GM18907 (cell line): Measurements from ENCODE around the gene UPK3A.

ENCODE experiments used
- ATAC-seq: cut with Tn5 transposase; IDR thresholded peaks from one replicate; pipeline ENCODE4 v1.9.1; 2021; ENCODE audit warnings: mild to moderate bottlenecking, moderate library complexity; ENCODE audit not compliant: unreplicated experiment

The UPK3A gene

DNA sequence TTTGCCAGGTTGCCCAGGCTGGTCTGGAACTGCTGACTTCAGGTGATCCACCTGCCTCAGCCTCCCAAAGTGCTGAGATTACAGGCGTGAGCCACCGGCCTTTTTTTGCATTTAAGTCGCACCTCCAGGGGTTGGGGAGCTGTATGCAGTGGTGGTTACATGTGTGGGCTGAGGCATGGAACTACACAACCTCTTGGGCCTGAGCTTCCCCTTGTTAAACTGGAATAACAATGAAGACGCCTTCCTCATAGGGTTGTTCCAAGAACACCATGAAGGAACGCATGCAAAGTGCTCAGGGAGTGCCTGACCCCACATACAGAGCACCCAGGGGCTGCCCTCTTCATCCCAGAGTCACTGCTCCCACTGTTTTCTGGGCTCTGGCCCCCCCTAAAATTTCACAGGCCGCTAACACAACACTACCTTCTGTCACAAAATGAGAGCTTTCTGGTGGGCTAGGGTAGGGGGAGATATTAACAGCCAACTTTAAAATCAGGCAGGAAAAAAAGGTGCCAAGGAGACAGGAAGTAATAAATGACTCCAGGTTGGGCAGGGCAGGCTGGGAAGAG lies 23.7 kb downstream of the UPK3A start:
- no peak for ATAC-seq

DNA sequence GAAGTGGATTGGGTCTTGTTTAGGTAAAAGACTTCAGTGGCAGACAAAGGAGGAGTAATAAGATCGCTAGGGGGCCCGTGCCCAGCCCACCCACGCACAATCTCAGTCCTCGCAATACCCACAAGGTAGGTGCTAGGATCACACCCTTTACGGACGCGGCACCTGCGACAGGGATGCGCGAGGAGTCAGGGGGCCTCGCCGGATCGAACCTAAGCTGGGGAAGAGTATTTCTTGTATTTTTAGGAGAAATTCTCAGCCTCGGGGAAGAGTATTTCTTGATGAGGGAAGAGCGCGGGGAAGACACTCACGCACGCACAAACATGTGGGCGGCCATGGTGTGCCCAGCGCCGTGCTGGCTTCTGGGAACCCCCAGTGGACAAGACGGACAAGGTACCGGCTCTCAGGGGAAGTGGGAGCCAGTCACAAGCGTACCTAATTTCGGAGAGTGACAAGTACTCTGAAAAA lies 24.2 kb downstream of the UPK3A start:
- ATAC-seq = no peak

DNA sequence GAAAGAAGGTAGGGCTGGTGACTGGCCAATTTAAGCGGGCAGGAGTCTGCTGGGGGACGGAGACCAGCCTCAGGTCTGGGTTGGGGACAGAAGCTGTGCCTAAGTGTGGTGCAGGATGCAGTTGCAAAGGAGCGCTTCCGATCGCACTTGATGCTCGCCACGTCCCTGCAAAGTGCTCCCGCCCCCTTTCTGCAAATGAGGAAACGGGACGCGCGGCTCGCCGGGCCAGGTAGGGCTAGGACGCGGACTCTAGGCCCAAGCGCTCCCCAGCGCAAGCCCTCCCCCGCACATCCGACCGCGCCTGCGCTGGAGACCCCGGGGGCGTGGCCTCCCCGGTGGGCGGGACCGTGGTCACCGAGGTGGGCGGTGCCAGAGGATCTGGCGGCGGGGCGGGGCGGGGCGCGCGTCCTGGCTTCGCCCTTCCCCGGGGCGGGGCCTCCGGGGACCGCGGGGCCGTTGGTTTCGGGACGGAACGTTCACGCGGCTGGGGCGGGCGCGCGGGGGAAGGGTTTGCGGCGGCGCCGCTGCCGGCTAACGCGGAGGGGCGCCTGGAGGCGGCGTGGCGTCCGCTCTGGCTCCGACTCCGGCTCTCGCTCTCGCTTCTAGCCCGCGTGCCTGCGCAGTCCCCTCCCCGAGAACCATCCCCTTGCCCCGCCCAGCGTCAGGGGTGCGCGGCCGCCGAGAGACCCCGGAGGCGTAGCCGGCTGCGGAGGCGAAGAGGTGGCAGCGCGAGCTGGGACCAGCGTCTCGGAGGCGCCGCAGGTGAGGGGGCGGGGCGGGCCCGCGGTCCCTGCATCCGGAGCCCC lies 24.9 kb downstream of the UPK3A start, which contains the start of gene FAM118A:
FAM118A (plus strand) TSS at position 513 of the 806 bp plus-strand sequence. CDS start 12,446 bp downstream, outside the sequence.
- ATAC-seq = peak; percentile 75

DNA sequence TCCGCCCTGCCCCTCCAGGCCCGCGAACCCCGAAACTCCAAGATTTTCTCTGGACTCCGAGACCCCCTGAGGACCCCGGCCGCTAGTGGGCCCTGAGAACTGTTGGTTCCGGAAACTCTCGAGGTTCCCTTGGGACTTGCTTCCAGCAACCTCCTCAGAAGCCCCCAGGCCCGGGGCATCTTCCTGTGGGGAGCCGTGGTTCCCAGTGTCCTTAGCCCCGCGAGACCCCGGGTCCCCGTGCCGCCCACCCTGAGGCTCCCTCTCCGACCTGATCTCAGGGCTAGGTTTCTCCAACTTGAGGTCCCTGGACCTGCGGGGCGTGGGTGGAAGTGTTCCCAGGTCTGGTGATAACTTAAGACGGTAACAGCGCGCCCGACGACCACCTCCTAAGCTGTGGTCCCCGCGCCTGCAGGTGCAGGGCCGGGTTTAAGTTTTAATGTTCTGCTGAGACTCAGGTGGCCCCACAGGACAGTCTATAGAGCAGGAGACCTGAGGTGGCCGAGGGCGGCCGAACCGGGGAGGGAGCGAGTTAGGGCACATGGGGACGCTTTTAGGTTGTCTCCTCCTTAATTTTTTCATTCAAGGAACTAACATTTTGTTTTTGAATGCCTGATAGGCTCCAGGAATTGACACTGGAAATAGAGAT lies 25.7 kb downstream of the UPK3A start:
- no peak for ATAC-seq

DNA sequence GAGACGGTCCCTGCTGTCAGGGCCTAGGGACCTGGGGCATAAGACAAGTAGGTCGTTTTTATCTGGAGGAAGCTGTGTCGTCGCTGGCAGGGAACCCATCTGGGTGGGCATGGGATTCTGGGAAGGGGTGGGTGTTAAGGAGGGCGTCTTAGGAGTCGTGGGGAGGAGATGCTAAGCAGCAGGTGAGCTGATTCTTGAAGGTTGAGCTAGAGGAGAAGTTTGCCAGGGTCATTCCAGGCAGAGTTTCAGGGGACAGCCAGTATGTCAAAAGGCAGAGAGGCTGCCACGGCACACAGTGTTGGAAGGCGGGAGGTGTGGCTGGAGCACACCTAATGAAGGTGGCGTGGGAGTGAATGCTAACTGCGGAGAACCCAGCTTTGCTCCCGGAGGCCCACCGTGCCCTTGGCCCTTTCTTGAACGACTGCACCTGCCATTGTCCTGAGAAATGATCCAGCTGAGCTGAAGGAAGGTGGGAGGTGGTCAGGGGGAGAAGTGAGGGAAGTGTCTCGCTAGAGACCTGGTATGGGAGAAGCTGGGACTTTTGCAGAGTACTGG lies 26.3 kb downstream of the UPK3A start:
- no peak for ATAC-seq

DNA sequence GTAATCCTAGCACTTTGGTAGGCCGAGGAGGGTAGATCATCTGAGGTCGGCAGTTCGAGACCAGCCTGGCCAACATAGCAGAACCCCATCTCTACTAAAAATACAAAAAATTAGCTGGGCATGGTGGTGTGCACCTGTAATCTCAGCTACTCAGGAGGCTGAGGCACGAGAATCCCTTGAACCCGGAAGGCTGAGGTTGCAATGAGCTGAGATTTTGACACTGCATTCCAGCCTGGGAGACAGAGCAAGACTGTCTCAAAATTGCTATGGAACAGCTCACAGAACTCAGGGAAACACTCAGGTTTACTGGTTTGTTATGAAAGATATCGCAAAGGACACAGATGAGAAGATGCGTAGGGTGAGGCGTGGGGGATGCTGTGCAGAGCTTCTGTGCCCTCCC lies 27.7 kb downstream of the UPK3A start:
- ATAC-seq = no peak

DNA sequence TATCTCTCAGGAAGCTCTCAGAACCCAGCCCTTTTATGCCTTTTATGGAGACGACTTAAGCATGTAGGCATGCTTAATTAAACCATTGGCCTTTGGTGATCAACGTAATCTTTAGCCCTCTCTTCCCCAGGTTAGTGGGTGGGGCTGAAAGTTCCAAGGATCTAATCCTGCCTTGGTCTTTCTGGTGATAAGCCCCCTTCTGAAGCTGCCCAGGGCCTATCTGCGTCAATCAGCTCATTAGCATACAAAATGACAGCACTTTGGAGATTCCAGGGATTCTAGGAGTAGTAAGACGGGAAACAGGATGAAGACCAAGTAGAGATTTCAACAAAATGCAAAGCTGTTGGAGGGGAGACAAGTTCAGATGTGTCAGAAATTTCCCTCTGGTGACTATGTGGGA lies 28.1 kb downstream of the UPK3A start:
- ATAC-seq = no peak

DNA sequence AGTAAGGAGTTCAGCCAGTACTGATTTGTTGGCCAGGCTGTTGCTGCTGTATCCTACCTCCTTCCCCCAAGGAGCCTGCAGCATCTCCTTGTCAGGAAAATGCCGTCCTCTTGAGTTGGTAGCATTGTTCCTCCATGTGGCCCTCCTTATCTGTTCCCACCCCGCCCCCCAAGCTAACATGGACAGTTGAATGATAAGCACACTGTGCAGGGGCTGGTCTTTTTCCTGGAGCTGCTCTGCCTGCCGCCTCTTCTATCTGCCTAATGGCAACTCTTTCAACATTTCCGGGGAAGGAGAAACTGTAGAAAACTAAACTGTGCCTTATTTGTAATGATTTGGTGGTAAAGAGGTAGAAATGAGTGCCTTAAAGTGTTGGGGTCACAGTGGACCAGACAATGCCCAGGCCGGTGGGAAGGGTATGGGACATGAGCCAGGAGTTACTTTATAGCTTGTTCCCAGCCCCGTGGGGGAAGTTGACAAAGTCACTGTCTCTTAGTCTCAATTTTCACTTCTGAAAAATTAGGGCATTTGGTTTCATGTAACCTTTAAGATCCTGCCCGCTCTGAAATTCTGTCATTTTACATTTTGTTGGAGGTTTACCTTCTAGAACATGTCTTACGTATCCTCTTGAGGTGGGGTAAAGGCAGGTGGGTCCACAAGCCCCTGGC lies 29.4 kb downstream of the UPK3A start:
- no peak for ATAC-seq

DNA sequence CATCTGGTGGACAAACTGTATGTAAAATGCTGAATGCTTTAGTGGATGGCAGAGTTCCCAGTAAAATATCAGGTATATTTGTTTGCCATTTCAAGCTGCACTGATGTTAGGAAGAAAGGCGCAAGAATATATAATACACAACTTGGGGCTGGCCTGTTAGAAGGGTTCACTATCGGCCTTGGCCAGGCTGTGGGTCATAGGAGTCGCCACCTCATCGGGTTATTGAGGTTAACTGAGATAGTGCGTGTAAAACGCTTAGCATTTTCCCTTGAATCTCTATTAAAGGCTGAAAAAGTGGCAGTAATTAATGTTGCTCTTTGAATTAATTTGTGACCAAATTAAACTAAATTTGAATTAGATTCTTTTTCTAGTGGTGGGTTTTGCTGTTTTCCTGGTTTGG lies 30.0 kb downstream of the UPK3A start:
- no peak for ATAC-seq

DNA sequence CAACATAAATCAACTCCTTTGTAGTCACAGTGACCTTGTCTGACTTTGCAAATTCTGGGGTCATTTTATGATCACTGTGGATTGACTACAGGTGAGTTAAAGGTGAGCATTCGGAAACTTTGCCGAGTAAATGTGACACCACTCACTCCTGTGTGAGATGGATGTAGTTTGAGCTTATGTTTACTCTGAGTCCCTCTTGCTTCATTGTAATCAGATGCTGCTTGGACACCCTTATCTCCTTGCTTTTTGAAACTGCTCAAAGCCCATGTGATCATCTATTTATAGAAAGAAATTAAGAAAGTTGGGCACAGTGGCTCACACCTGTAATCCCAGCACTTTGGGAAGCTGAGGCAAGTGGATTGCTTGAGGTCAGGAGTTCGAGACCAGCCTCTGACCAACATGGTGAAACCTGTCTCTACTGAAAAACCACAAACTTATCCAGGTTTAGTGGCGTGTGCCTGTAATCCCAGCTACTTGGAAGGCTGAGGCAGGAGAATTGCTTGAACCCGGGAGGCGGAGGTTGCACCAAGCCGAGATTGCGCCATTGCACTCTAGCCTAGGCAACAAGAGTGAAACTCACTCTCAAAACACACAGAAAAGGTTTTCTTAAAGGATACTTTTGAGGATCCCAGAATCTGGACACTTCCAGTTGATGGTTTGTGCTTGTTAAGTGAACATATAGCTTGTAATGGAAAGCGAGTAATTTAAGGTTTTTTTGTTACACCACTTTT lies 32.2 kb downstream of the UPK3A start:
- ATAC-seq = no peak

DNA sequence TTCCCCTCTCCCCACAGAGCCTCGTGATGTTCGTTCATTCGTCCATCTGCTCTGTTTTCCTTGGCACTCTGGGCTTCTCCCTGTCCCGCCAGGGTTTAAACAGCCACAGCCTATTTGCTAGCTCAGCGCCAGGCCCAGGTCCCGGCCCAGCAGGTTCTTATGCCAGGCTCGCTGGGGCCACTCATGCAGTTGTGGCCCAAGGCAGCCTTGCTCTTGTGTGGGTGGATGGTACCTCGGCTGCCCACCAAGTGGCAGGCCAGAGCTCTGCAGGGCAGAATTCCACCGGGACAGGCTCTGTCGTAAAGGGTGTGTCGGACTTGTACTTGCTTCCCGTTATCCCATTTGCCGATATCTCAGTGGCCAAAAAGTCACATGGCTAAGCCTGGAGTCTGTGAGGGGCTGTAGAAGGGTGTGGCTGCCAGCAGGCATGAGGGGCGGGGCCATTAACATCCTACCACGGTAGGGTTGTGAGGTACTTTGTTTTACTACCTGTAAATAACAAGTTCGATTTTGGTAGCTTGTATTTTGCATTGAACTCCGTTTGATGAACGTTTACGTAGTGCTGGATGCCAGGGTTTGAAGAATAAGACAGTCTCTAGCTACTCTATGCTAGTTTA lies 32.9 kb downstream of the UPK3A start:
- ATAC-seq = no peak

DNA sequence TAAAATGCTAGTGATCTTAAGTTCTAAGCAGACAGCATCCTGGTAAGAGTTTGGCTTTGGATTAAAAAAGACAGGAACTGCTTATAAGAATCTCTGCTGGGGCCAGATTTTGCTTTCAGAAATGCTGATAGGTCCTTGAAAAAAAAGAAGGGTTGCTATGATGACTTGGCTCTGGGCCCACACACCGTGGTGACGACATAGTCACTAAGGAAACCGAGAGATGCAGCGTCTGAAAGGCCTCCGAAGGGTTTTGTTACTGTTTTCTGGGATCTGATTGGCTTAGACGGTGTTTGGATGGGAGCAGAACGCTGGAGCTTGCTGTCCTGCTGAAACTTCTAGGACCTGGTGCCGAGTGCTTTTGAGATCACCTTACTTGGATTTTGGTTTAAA lies 33.4 kb downstream of the UPK3A start:
- ATAC-seq = peak; percentile 61

DNA sequence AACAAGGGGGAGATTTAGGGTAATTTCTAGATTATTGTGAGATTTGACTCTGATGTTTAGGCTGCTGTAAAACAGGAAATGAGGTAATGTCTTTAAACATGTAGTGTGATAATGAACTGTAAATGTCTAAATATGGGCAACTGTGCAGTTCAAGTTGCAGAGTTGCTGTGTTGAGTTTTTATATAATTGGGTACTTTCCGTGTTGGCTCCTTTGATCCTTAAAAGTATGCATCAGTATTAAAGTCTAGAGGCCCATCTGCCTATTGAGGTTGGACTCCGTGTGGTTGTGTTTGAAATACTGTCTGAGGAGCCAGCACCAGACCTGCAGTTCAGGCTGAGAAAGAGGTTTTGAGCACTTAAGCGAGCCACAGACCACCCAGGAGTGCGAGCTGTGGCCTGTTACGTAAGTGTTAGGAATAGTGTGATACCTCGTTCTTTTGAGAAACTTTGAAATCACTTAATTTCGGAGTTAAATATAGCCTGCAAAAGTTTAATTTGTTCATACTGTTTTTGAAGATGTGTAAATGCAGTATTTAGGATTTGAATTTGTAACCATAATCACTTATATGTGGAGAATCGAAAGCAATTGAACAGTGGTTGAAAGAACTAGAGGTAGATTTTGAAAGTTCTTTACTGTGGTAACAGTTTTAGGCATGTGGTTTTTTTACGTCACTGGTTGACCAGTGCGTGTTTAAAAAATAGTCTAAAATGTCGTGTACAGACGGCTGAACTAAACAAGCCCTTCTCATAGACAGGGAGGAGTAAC lies 34.0 kb downstream of the UPK3A start:
- ATAC-seq = peak; percentile 40

DNA sequence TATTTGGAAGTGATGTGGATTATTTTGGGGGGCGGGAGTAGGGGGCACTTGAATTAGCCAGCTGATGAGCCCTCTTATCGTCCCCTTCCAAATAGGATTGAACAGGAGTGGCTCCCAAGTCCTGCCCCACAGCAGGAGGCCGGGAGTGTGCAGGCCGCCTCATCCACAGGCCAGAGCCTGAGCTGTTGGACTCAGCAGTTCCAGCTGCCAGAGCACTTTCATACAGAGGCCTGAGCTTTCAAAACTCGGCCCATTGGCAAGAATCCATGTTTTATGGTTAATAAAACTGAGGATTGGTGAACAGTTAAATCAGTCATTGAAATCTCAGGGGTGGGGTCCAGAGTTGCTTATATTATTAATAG lies 34.6 kb downstream of the UPK3A start:
- no peak for ATAC-seq

DNA sequence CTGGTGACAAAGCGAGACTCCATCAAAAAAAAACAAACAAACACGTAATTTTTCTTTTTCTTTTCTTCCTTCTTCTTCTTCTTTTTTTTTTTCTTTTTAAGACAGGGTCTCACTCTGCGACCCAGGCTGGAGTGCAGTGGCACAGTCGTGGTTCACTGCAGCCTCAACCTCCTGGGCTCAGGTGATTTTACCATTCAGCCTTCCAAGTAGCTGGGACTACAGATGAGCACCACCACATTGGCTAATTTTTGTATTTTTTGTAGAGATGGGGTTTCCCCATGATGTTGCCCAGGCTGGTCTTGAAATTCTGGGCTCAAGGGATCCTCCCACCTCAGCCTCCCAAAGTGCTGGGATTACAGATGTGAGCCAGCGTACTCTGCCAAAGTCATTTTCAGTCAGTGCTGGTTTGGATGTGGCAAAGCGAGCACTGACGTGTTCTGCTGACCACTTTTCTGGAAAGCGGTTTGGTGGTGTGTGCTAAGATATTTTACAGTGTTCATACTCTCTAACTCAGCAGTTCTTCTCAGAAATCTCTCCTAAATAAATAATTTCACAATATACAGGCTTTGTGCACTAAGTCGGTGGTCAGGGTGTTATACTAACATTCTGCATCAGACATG lies 35.7 kb downstream of the UPK3A start:
- ATAC-seq = no peak

DNA sequence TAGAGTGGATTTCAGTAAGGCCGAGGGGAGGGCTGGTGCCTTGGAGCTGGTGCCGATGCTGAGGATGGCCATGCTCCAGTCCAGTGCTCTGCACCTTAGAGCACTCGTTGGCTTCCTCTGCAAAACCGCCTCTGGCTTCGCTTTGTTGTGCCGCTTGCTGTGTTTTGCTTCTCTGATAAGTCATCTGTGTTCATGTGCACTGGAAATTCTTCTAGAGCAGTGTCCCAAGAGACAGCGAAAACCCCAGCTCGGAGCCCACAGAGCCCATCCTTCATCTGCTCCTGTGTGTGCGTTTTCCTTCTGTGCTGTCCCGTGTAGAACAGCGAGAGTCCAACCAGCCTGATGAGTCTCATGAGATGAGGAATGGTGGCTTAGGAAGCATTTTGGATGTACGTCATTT lies 37.1 kb downstream of the UPK3A start:
- ATAC-seq = no peak

DNA sequence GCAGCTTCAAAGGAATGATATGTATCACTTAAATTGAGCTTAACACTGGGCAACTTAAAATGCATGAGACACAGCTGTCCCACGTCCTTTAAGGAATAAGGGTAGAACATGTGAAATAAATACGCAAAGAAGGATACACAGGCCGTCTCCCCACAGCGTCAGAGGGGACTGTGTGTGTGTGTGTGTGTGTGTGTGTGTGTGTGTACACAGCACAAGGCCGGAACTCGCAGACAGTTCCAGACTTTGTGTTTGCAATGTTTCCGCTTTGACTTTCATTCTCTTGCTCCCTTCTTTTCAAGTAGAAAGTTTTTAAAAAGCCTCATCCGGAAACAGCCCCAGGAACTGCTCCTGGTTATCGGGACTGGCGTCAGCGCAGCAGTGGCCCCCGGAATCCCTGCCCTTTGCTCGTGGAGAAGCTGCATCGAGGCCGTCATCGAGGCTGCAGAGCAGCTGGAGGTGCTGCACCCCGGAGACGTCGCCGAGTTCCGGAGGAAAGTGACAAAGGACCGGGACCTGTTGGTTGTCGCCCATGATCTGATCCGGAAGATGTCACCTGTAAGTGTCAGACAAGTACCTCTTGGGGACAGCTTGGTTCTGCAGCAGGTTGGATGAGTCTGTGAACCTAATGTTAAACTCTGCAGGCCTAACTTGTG lies 38.2 kb downstream of the UPK3A start:
- no peak for ATAC-seq

DNA sequence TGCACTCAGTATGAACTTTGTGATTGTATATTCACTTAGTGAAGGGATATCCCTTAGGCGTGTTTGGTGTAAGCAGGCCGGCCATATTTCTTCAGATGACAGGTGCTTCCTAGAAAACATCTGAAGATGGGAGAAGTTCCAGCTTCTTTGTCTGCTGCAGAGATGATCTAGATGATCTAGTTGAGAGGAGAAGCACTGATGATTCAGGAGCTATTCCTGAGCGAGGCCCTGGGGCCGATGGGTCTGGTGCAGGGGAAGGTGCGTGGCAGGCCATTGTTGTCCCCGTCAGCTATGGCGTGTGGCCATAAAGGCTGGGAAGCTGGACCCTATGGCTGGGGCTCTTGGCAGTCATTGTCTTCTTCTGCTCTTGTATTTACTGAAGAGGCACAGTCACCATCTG lies 38.9 kb downstream of the UPK3A start:
- ATAC-seq = no peak
